IPS-18a (cell line): ENCODE results near the gene DNAJC1.
"Not testable (repeated sequence)": the region's sequence is repeated elsewhere in the genome, so short reads cannot be mapped to it uniquely, and the experiment has no call there.

Experiments
- H3K27ac ChIP-seq: one replicate; pipeline ENCODE4 v1.5.1; 2013; ENCODE audit warnings: low read length
- H3K27me3 ChIP-seq: one replicate; pipeline ENCODE4 v1.6.1; 2013; ENCODE audit warnings: mild to moderate bottlenecking, low read length; ENCODE audit not compliant: control insufficient read depth, insufficient read depth
- H3K36me3 ChIP-seq: one replicate; pipeline ENCODE4 v1.6.1; 2013; ENCODE audit warnings: low read depth, low read length; ENCODE audit not compliant: control insufficient read depth
- H3K4me1 ChIP-seq: one replicate; pipeline ENCODE4 v1.6.1; 2013; ENCODE audit warnings: low read depth, low read length; ENCODE audit not compliant: control insufficient read depth
- H3K4me3 ChIP-seq: one replicate; pipeline ENCODE4 v1.5.1; 2013; ENCODE audit warnings: low read length
- H3K9ac ChIP-seq: one replicate; pipeline ENCODE4 v1.6.1; 2013; ENCODE audit warnings: mild to moderate bottlenecking, low read length, moderate library complexity
- H3K9me3 ChIP-seq: one replicate; pipeline ENCODE4 v1.6.1; 2013; ENCODE audit warnings: low read depth, low read length; ENCODE audit not compliant: control insufficient read depth

The DNAJC1 gene

GRCh38 chr10:21820952-21821351, 182.6 kb downstream of the DNAJC1 start:
- Histone ChIP-seq H3K36me3 (no peaks in the 10 kb centered on the region), H3K9me3 (peaks cover 5% of the 10 kb centered on the region), H3K27me3 (no peaks in the 10 kb centered on the region), H3K27ac (no peak overlapping the region), H3K4me3 (no peak overlapping the region), H3K9ac (no peak overlapping the region), H3K4me1 (peaks cover 8% of the 10 kb centered on the region)

GRCh38 chr10:21818416-21818815, 185.1 kb downstream of the DNAJC1 start:
- H3K4me3 ChIP-seq, H3K27me3 ChIP-seq, H3K36me3 ChIP-seq, H3K27ac ChIP-seq, H3K4me1 ChIP-seq, H3K9me3 ChIP-seq, H3K9ac ChIP-seq: not testable (repeated sequence)

- Histone ChIP-seq H3K4me3 (no peak overlapping the region), H3K4me1 (peaks cover 8% of the 10 kb centered on the region), H3K9me3 (no peaks in the 10 kb centered on the region), H3K9ac (no peak overlapping the region), H3K27ac (no peak overlapping the region), H3K36me3 (no peaks in the 10 kb centered on the region), H3K27me3 (no peaks in the 10 kb centered on the region)
These were observed 188.7 kb downstream of the DNAJC1 start for GRCh38 chr10:21814866-21815265.

- Histone ChIP-seq H3K27me3 (no peaks in the 10 kb centered on the region), H3K4me1 (peaks cover 9% of the 10 kb centered on the region), H3K9ac (no peak overlapping the region), H3K9me3 (no peaks in the 10 kb centered on the region), H3K27ac (no peak overlapping the region), H3K36me3 (no peaks in the 10 kb centered on the region), H3K4me3 (no peak overlapping the region)
These were observed 189.6 kb downstream of the DNAJC1 start for GRCh38 chr10:21813946-21814345.

GRCh38 chr10:21811245-21811585, 192.3 kb downstream of the DNAJC1 start:
- H3K9me3 ChIP-seq, result no peaks in the 10 kb centered on the region
- peaks cover 25% of the 10 kb centered on the region for H3K4me1 ChIP-seq
- no peaks in the 10 kb centered on the region for H3K27me3 ChIP-seq
- H3K36me3 ChIP-seq, result no peaks in the 10 kb centered on the region
- H3K4me3 ChIP-seq, result no peak overlapping the region
- H3K9ac ChIP-seq, result no peak overlapping the region
- no peak overlapping the region for H3K27ac ChIP-seq

- Histone ChIP-seq H3K36me3 (no peaks in the 10 kb centered on the region), H3K4me1 (peaks cover 30% of the 10 kb centered on the region), H3K9ac (no peak overlapping the region), H3K27ac (no peak overlapping the region), H3K27me3 (no peaks in the 10 kb centered on the region), H3K9me3 (no peaks in the 10 kb centered on the region), H3K4me3 (no peak overlapping the region)
These were observed 192.8 kb downstream of the DNAJC1 start for GRCh38 chr10:21810582-21811244.

GRCh38 chr10:21808550-21808949, 195.0 kb downstream of the DNAJC1 start:
- Histone ChIP-seq H3K36me3 (no peaks in the 10 kb centered on the region), H3K9me3 (no peaks in the 10 kb centered on the region), H3K27ac (peak overlapping the region; percentile 65), H3K9ac (no peak overlapping the region), H3K4me3 (no peak overlapping the region), H3K4me1 (peaks cover 34% of the 10 kb centered on the region), H3K27me3 (no peaks in the 10 kb centered on the region)

- Histone ChIP-seq H3K4me3 (peak overlapping the region; percentile 28), H3K36me3 (no peaks in the 10 kb centered on the region), H3K27ac (no peak overlapping the region), H3K4me1 (peaks cover 47% of the 10 kb centered on the region), H3K9me3 (no peaks in the 10 kb centered on the region), H3K9ac (no peak overlapping the region), H3K27me3 (no peaks in the 10 kb centered on the region)
These were observed 196.3 kb downstream of the DNAJC1 start for GRCh38 chr10:21807180-21807579.

GRCh38 chr10:21803374-21803773, 200.2 kb downstream of the DNAJC1 start:
- Histone ChIP-seq H3K4me3 (no peak overlapping the region), H3K36me3 (no peaks in the 10 kb centered on the region), H3K27ac (no peak overlapping the region), H3K9ac (no peak overlapping the region), H3K9me3 (no peaks in the 10 kb centered on the region), H3K27me3 (no peaks in the 10 kb centered on the region), H3K4me1 (peaks cover 40% of the 10 kb centered on the region)

GRCh38 chr10:21801609-21802008, 201.9 kb downstream of the DNAJC1 start:
- Histone ChIP-seq H3K9me3 (no peaks in the 10 kb centered on the region), H3K4me3 (no peak overlapping the region), H3K27me3 (no peaks in the 10 kb centered on the region), H3K36me3 (no peaks in the 10 kb centered on the region), H3K4me1 (peaks cover 26% of the 10 kb centered on the region), H3K27ac (no peak overlapping the region), H3K9ac (no peak overlapping the region)

- H3K36me3 ChIP-seq, result no peaks in the 10 kb centered on the region
- H3K27ac ChIP-seq, result no peak overlapping the region
- no peak overlapping the region for H3K4me3 ChIP-seq
- peaks cover 10% of the 10 kb centered on the region for H3K4me1 ChIP-seq
- H3K9me3 ChIP-seq, result no peaks in the 10 kb centered on the region
- no peak overlapping the region for H3K9ac ChIP-seq
- no peaks in the 10 kb centered on the region for H3K27me3 ChIP-seq
These were observed 205.4 kb downstream of the DNAJC1 start for GRCh38 chr10:21797984-21798765.

- no peak overlapping the region for H3K27ac ChIP-seq
- no peak overlapping the region for H3K9ac ChIP-seq
- peaks cover 3% of the 10 kb centered on the region for H3K4me1 ChIP-seq
- H3K4me3 ChIP-seq, result no peak overlapping the region
- no peaks in the 10 kb centered on the region for H3K27me3 ChIP-seq
- H3K36me3 ChIP-seq, result no peaks in the 10 kb centered on the region
- no peaks in the 10 kb centered on the region for H3K9me3 ChIP-seq
These were observed 206.0 kb downstream of the DNAJC1 start for GRCh38 chr10:21797533-21797932.
